Gastrocnemius medialis (tissue), 4 donors: ENCODE data around the gene NFAT5. TPM values are rescaled to one million over a fixed set of nuclear protein-coding genes. Genes with fewer than 3 reads are reported as not detected.

ENCODE experiments used
- ATAC-seq, 2 donors: fragments of 150-250 bp; one replicate each; pipeline ENCODE4 v1.9.1; 2016
- DNase-seq, 2 donors: peaks; one replicate each; pipeline ENCODE4 v3.0.0-alpha.2; 2019
- H3K27ac ChIP-seq, 4 donors: fragments of 200-600 bp; sonication (generic); 1 replicate in 1 of 4; 2 replicates in 3 of 4; pipeline ENCODE4 v1.5.1; 2016 to 2018; ENCODE audit warnings: mild to moderate bottlenecking in 2 of 4, moderate library complexity in 1 of 4
- H3K27me3 ChIP-seq, 3 donors: fragments of 200-600 bp; sonication (generic) in 2 of 3; 1 replicate in 1 of 3; 2 replicates in 2 of 3; pipeline versions ENCODE4 v1.5.1 to v1.6.0; 2016 to 2019; ENCODE audit warnings: mild to moderate bottlenecking in 1 of 3, moderate library complexity in 1 of 3
- H3K36me3 ChIP-seq, 2 donors: fragments of 200-600 bp; sonication (generic) in 1 of 2; one replicate each; pipeline ENCODE4 v1.5.1; 2017 to 2018
- H3K4me1 ChIP-seq, 2 donors: fragments of 200-600 bp; sonication (generic) in 1 of 2; one replicate each; pipeline ENCODE4 v1.5.1; 2016 to 2017; ENCODE audit warnings: mild to moderate bottlenecking in 2 of 2
- H3K4me3 ChIP-seq, 4 donors: fragments of 200-600 bp; sonication (generic) in 3 of 4; 1 replicate in 1 of 4; 2 replicates in 3 of 4; pipeline ENCODE4 v1.5.1; 2016 to 2019; ENCODE audit warnings: mild to moderate bottlenecking in 2 of 4
- H3K9me3 ChIP-seq, 3 donors: fragments of 200-600 bp; sonication (generic) in 2 of 3; 1 replicate in 1 of 3; 2 replicates in 2 of 3; pipeline ENCODE4 v1.5.1; 2016 to 2019
- POLR2A ChIP-seq, 2 donors: fragments of 450-650 bp; IDR thresholded peaks; one replicate each; pipeline ENCODE4 v1.6.1; 2017; ENCODE audit warnings: antibody characterized with exemption in 2 of 2, mild to moderate bottlenecking in 2 of 2, moderate library complexity in 2 of 2
- in situ Hi-C, 4 donors: fragments of 200-750 bp; cut with MboI; loops; one replicate each; pipeline versions ENCODE4 v1.15.0 to v1.8.0; 2017; ENCODE audit warnings: low sequenced_read_pairs in 4 of 4
- intact Hi-C: fragments of 100-400 bp; cut with DNase I; formaldehyde crosslinking; loops from one replicate; pipeline ENCODE4 v1.15.1; 2023; ENCODE audit warnings: low total_unique reads
- total RNA-seq, 4 donors: library from RNA; depleted of rRNA; stranded (reverse); fragments of >200 nt; gene quantifications; one replicate each; pipeline versions ENCODE4 v1.1.0 to v1.2.3, GENCODE V29; 2016
- TF ChIP-seq, protein P1 (sequence below), 5 experiments: fragments of 450-650 bp in 3 of 5; fragments of 200-600 bp in 2 of 5; sonication (generic) in 2 of 5; IDR thresholded peaks in 4 of 5; conservative IDR thresholded peaks in 1 of 5; 1 replicate in 4 of 5; 2 replicates in 1 of 5; pipeline ENCODE4 v1.5.1; 2016 to 2019; ENCODE audit warnings: antibody characterized with exemption in 5 of 5, mild to moderate bottlenecking in 3 of 5, moderate library complexity in 3 of 5

The NFAT5 gene
- total RNA-seq, 4 donors from 2014 or later: 14.4 to 34.2 (median 18.4) TPM

DNA sequence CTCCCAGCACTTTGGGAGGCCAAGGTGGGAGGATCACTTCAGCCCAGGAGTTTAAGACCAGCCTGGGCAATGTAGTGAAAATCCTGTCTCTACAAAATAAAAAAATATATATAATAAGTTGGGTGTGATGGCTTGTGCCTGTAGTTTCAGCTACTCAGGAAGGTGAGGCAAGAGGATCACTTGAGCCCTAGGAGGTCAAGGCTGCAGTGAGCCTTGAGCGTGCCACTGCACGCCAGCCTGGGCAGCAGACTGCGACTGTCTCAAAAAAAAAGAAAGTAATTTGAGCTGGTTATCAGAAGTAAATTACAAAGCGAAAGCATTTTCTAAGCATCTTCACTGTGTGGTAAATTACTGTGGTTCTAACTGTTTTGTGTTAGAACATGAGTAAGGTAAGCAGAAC, 94.4 kb downstream of the NFAT5 start:
- no peak overlapping the region for H3K4me3 ChIP-seq
- no peak overlapping the region for H3K27ac ChIP-seq
- H3K9me3 ChIP-seq: no peaks in the 10 kb centered on the region
- in situ Hi-C loops (loop anchor here in 1 of 4 donors (25.0 kb wide), 1 partner anchor 602 kb away; the partner anchor contains the start of gene EXOSC6), intact Hi-C loops (no loop called here)
- ATAC-seq (no peak), DNase-seq (no peak)
- no peak for TF ChIP-seq POLR2A (IDR thresholded peaks at IDR 0.05)
- TF ChIP-seq, protein P1, sequence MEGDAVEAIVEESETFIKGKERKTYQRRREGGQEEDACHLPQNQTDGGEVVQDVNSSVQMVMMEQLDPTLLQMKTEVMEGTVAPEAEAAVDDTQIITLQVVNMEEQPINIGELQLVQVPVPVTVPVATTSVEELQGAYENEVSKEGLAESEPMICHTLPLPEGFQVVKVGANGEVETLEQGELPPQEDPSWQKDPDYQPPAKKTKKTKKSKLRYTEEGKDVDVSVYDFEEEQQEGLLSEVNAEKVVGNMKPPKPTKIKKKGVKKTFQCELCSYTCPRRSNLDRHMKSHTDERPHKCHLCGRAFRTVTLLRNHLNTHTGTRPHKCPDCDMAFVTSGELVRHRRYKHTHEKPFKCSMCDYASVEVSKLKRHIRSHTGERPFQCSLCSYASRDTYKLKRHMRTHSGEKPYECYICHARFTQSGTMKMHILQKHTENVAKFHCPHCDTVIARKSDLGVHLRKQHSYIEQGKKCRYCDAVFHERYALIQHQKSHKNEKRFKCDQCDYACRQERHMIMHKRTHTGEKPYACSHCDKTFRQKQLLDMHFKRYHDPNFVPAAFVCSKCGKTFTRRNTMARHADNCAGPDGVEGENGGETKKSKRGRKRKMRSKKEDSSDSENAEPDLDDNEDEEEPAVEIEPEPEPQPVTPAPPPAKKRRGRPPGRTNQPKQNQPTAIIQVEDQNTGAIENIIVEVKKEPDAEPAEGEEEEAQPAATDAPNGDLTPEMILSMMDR (IDR thresholded peaks at IDR 0.05 in 4 of 5, conservative IDR thresholded peaks at IDR 0.05 in 1 of 5): no peak
- H3K4me1 ChIP-seq: no peaks in the 10 kb centered on the region
- H3K36me3 ChIP-seq: peaks cover 4 to 76% of the 10 kb centered on the region in 2 donors
- H3K27me3 ChIP-seq: no peaks in the 10 kb centered on the region

DNA sequence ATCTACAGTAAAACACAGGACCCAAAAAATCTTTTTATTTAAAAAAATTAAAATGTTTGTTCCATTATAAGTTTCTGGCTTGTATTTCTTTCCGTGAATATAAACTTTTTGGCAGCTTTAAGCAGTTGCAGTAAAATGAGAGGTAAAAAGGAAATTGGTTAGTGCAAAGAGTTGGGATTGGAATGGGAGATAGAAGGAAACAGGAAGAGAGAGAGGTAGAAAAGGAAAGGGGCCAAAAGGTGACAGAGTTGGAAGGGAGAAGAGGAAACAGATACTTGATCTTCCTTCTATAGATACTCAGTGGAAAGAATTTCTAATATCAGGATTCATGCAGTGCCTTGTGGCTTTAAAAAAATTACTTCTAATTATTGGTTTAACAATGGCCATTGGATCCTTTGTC, 97.1 kb downstream of the NFAT5 start:
- H3K27me3 ChIP-seq: no peaks in the 10 kb centered on the region
- TF ChIP-seq, protein P1 (IDR thresholded peaks at IDR 0.05 in 4 of 5, conservative IDR thresholded peaks at IDR 0.05 in 1 of 5): no peak
- no peak for TF ChIP-seq POLR2A (IDR thresholded peaks at IDR 0.05)
- H3K9me3 ChIP-seq: no peaks in the 10 kb centered on the region
- intact Hi-C loops: no loop called here
- peaks cover 4 to 53% of the 10 kb centered on the region in 2 donors for H3K36me3 ChIP-seq
- ATAC-seq (no peak), DNase-seq (no peak)
- H3K27ac ChIP-seq: no peak overlapping the region
- no peak overlapping the region for H3K4me3 ChIP-seq
- in situ Hi-C loops: loop anchor here in 1 of 4 donors (25.0 kb wide), 1 partner anchor 599 kb away; the partner anchor contains the start of gene EXOSC6
- H3K4me1 ChIP-seq: no peaks in the 10 kb centered on the region

DNA sequence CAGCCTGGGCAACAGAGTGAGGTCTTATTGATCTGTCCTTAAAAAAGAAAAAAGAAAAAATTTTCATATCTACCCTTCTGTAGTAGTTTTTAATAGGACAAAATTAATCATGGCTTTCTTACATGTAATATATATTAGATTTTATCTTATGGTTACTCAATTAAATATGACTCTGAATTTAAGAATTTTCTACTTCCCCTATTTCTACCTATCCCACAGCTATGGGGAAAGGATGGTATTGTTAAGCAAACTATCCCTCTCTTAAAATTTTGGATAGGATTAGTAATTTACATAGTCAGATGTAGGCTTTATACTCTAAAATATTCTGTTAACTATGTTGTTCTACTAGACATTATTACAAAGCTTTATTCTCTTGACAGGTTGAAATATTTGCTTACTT, 98.1 kb downstream of the NFAT5 start:
- no peak overlapping the region for H3K4me3 ChIP-seq
- H3K36me3 ChIP-seq: peaks cover 4 to 52% of the 10 kb centered on the region in 2 donors
- intact Hi-C loops: no loop called here
- DNase-seq: no peak
- in situ Hi-C loops: loop anchor here in 1 of 4 donors (25.0 kb wide), 1 partner anchor 598 kb away; the partner anchor contains the start of gene EXOSC6
- ATAC-seq: no peak
- TF ChIP-seq POLR2A (IDR thresholded peaks at IDR 0.05): no peak
- TF ChIP-seq, protein P1 (IDR thresholded peaks at IDR 0.05 in 4 of 5, conservative IDR thresholded peaks at IDR 0.05 in 1 of 5): no peak
- no peak overlapping the region for H3K27ac ChIP-seq
- no peaks in the 10 kb centered on the region for H3K9me3 ChIP-seq
- no peaks in the 10 kb centered on the region for H3K4me1 ChIP-seq
- H3K27me3 ChIP-seq: no peaks in the 10 kb centered on the region

- DNase-seq: no peak
- peaks cover 0 to 42% of the 10 kb centered on the region in 2 donors for H3K36me3 ChIP-seq
These were observed 103.8 kb downstream of the NFAT5 start for GRCh38 chr16:69669577-69669976.

More at GRCh38 chr16:69669577-69669976, 103.8 kb downstream of the NFAT5 start:
- H3K4me1 ChIP-seq: no peaks in the 10 kb centered on the region
- ATAC-seq: no peak
- TF ChIP-seq, protein P1 (IDR thresholded peaks at IDR 0.05 in 4 of 5, conservative IDR thresholded peaks at IDR 0.05 in 1 of 5): no peak
- TF ChIP-seq POLR2A (IDR thresholded peaks at IDR 0.05): no peak
- intact Hi-C loops: no loop called here
- no peaks in the 10 kb centered on the region for H3K9me3 ChIP-seq
- no peak overlapping the region for H3K4me3 ChIP-seq
- H3K27ac ChIP-seq: no peak overlapping the region
- no peaks in the 10 kb centered on the region for H3K27me3 ChIP-seq
- in situ Hi-C loops: loop anchor here in 1 of 4 donors (25.0 kb wide), 1 partner anchor 593 kb away; the partner anchor contains the start of gene EXOSC6
